Fibroblast of the conjunctiva (primary cell): Measurements from ENCODE around the gene P4HA2.
"Not testable (repeated sequence)": the region's sequence is repeated elsewhere in the genome, so short reads cannot be mapped to it uniquely, and the experiment has no call there.

Experiments used
- DNase-seq: peaks from one replicate; pipeline ENCODE4 v3.0.0-alpha.2; 2010; ENCODE audit warnings: low read depth

The P4HA2 gene

DNA sequence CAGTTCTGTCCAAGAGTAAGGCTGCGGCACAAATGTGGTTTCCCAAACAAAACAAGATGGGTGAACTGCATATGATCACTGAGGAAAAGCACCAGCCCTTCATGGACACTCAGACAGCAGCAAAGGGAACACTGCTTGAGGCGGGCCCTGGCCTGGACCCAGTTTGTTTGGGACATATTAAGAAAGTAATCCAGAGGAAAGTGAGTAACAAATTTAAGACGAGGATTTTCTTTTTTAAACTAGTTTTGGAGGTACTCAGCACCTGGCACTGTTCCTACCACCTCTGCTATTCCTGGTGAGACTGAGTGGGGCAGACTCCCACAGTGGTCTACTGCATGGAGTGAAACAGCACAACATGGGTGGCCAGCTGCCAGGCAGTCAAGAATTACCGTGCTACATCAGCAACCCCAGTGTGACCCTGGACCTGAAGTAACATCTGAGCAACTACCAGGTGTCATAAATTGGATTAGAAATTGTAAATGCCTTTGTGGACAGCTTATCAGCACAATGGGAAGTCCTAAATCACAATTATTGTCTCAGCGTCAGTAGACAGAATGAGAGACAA, 28.5 kb downstream of the P4HA2 start:
- DNase-seq = no peak

DNA sequence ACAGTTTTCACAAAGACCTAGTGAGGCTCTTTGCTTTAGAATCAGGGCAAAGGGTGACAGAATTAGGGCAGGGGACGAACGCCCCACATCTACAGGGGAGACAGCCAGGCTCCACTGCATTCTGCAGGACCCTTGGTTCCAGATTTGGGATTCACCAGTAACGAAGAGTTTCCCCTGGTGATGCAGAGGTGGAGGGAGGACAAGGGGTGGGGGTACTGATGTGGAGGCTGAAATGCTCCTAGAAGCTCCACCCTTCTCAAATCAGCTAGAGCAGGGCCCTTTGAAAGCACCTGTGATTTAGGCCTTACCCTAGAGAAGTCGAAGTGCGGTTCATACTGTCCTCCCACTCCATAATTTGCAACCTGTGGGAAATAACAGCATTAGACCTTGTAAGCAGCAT, 29.1 kb downstream of the P4HA2 start:
- DNase-seq = no peak

DNA sequence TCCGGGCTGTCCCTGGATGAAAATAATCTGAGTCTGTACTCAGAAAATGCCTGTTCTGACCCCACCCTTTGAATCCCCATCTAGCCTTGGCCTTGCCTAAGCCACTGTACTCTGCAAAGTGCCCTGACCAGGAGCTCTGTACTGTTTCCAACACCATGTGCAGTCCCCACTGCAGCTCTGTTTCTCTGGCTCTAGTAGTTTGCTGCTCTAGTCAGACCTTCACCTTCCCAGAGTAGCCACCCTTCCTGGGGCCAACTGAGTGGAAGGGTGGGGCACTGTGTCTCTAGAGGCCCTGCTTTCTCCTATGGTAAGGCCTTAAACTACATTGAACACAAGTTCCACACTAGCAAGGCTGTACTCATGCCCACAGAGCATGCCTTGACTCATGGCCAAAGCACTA, 31.9 kb downstream of the P4HA2 start:
- no peak for DNase-seq

DNA sequence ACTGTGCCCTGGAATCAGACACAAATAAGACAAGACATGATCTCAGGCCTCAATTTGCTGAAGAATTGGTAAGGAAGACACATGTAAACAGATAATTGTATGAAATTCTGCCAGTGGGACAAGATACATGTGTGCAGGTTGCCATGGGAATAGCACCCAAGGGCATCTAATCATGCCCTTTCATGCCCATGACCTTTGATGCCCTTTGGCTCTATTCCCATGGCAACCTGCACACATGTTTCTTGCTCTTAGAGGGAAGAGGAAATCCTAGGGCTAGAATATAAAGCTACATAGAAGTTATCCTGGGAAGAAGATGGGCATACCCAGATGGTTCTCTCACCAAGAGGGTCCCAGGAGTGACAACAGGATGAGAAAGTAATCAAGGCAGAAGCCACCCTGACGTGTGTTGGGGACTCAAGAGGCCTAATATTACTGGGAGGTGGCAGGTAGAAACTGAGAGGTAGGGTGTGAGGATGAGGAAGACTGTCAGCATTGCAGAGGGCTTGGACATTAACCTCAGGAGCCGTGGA, 34.4 kb downstream of the P4HA2 start:
- no peak for DNase-seq

DNA sequence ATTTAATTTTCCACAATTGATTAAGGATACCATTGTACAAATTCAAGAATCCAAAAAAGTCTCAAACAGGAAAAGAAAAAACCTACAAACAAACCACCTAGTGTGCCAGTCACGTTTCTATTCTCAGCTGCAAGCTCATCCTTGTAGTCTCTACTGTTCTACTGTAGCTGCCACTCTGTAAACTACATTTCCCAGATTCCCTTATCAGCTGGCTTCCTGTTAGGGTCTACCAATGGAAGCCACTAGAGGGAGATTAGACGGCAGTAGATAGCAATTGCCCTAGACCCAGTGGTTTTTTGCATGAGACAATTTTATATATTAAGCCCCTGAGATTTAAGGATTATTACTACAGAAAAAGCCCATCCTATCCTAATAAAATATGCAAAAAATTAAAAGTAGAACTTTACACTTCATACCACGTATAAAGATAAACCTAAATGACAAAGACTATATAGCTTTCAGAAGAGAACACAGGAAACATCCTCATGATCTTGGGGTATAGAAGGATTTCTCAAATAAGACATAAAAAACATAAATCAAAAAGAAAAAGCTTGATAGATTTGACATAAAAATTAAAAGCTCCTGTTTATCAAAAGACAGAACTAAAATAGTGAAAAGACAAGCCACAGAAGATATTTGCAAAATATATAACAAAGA, 37.4 kb downstream of the P4HA2 start:
- peak; percentile 70 for DNase-seq

DNA sequence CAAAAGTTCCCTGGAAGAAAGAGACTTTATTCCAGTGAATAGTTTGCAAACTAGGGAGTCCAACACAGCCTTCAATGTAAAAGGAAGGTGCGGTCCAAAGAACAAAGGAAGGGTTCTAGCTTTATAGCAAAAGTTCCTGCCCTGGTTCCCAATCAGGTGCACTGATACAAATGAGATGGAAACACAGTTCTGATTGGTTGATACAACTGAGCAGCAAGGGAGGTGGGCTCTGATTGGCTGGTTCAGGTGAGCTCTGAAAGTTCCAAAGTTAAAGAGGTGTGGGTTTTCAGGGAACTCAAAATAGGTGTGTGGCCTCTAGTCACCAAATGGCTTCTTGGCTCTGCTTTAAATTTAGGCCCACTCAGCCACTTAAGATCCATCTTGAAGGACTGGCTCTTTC, 43.1 kb downstream of the P4HA2 start:
- DNase-seq = no peak

DNA sequence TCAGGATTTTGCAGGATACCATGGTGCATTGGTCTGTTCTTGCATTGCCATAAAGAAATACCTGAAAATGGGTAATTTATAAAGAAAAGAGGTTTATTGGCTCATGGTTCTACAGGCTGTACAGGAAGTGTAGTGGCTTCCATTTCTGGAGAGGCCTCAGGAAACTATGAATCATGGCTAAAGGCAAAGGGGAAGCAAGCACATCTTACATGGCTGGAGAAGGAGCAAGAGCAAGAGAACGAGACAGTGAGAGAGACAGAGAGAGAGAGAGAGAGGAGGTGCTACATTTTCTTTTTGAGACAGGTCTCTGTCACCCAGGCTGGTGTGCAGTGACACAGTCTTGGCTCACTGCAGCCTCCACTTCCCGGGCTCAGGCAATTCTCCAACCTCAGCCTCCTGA, 43.9 kb downstream of the P4HA2 start:
- DNase-seq = no peak

DNA sequence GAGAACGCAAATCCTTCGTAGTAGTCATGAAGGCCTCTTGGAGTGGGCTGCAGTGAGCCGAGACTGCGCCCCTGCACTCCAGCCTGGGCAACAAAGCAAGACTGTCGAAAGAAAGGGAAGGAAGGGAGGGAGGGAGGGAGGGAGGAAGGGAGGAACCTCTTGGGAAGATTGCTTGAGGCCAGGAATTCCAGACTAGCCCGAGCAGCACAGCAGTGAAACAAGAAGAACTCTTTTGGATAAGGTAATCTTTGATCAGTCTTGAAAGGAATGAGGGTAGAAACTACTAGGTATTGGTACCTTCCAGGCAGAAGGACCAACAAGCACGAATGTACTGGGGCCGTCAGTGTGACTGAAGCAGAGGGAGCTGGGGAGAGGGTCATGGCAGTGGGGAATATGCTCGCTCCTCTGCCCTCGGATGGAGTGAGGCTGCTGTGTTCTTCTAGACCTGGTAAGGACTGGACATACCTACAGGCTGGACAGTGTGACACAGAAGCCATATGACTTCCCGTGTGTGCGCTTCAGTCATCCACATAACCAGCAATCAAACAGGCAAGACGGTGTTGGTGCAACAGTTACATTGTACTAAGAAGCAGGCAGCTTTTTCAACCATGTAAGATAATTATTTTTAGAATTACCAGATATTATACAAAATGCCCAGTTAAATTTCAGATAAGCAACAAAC, 45.2 kb downstream of the P4HA2 start:
- DNase-seq = no peak

DNA sequence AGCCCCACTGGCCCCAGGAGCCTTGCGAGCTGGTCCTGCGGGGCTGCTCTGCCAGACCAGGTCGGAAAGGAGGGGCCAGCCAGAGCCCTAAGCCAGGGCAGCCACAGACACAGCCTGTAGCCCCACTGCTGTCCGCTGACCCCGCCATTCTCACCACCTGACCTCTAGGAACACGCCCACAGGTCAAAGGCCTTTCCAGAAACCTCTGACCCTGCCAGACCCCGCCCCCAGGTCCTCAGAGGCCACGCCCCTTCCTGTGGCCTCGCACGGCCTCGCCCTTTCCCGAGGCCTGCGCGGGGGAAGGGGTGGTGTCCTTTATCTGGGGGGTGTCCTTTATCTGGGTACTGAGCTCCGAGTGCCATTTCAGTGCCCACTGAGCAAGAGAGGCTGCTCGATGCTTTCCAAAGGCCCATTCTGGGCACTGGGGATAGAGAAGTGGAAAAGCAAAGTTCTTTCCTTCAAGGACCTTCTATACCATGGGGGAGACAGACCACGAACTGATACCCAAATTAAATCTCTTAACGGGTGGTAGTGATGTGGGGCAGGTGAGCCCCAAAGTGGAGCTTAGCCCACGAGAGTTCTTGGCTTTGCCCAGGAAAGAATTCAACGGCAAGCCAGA, 46.5 kb downstream of the P4HA2 start:
- DNase-seq = no peak

DNA sequence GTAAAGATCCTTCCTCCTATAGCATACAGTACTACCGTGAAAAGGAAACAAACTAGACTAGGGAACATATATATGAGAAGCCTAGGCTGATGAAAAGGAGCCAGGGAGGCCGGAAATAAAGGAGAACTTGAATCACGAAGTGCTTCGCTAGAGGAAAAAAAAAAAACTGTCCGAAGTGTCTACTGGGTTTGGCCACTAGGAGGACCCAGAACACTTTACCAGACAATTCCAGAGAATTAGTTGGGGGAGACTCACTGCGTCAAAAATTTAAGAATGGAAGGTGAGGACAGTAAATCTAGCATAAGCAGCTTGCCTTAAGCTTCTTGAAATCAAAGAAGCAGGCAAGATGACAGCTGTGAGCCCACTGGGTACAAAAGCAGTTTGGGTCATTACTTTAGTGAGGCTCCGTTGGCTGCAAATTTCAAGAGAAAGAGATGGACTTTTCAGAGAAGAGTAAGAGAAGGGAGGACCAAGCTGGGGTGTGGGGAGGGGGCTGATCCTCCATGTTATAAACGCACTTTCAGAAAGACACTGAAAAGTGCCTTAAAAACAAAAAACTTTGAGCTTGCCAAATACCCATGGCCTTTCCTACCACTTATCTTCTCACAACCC, 47.4 kb downstream of the P4HA2 start:
- DNase-seq = peak; percentile 62

DNA sequence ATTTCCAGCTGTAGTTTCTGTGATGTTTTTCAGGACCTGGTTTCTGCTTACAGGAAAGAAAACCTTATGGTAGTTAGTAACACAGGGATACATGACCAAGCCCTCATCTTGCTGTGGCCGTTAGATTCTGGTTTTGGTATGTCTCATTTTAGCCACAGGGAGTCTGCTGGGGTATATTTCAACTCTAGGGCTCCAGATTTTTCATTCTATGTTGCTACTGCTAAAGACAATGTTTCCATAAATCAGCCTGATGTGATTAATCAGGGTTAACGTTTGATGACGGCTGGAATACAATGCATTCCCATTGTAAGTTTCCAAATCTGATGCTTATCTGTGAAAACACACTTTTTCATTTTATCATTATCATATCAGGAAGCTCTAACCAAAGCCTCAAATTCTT, 48.2 kb downstream of the P4HA2 start:
- DNase-seq = no peak

DNA sequence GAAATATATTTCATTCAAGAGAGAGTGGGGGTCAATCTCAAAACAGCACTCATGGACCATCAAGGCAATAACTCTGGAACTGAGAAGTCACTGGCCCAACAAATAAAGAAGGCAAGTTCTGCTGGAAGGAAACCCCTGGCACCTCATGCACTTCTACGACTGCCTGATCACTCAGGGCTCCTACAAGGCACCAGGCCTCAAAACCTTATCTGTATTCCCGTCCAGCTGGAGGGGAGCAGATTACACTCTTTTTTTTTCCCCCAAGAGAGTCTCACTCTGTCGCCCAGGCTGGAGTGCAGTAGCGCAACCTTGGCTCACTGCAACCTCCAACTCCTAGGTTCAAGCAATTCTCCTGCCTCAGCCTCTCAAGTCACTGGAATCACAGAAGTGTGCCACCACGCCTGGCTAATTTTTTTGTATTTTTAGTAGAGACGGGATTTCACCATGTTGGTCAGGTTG, 49.9 kb downstream of the P4HA2 start:
- DNase-seq = no peak

DNA sequence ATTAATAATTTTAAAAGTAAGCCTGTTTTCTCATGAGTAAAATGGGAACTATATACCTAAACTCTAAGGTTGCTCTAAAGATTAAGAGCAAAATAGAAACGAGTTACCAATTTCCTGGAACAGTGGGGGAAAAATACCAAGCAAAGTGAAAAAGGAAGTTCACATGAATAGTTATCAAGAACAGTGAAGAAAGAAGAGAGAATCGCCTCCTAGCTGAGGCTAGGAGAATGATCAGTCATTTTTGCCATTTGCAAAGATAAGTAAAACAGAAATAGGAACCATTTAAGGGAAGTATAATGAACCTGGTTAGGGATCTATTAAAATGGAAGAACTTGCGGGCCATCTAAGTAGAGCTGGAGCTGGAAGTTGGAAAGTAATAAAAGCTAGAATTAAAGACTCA, 50.7 kb downstream of the P4HA2 start:
- DNase-seq = no peak

DNA sequence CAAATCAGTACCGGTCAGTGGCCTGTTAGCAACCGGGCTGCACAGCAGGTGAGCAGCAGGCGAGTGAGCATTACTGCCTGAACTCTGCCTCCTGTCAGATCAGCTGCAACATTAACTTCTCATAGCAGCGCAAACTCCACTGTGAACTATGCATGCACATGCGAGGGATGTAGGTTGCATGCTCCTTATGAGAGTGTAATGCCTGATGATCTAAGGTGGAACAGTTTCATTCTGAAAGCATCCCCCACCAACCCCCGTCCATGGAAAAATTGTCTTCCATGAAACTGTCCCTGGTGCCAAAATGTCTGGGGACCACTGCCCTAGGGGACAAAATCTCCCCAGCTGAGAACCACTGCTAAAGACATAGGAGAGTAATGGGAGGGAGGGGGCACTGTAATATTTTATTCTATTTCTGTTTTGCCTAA, 51.1 kb downstream of the P4HA2 start:
- DNase-seq = no peak

DNA sequence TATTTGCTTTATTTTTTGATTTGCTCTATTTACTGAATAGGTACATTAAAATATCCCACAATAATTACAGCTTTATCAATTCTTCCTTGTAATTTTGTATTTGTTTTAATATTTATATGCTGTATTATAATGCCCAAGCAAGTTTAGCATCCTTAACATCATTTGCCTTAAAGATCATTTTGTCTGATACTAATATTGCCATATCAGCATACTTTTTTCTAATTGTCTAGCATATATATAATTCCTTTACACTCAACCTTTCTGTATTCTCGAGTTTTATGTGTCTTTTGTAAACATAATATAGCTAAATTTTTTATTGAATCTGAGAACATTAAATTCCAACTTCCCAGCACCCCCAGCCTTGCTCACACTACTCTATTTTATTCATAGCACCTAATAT, 64.7 kb downstream of the P4HA2 start:
- DNase-seq = no peak

DNA sequence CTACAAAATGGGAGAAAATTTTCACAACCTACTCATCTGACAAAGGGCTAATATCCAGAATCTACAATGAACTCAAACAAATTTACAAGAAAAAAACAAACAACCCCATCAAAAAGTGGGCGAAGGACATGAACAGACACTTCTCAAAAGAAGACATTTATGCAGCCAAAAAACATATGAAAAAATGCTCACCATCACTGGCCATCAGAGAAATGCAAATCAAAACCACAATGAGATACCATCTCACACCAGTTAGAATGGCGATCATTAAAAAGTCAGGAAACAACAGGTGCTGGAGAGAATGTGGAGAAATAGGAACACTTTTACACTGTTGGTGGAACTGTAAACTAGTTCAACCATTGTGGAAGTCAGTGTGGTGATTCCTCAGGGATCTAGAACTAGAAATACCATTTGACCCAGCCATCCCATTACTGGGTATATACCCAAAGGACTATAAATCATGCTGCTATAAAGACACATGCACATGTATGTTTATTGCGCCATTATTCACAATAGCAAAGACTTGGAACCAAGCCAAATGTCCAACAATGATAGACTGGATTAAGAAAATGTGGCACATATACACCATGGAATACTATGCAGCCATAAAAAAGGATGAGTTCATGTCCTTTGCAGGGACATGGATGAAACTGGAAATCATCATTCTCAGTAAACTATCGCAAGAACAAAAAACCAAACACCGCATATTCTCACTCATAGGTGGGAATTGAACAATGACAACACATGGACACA, 65.9 kb downstream of the P4HA2 start:
- DNase-seq = not testable (repeated sequence)

DNA sequence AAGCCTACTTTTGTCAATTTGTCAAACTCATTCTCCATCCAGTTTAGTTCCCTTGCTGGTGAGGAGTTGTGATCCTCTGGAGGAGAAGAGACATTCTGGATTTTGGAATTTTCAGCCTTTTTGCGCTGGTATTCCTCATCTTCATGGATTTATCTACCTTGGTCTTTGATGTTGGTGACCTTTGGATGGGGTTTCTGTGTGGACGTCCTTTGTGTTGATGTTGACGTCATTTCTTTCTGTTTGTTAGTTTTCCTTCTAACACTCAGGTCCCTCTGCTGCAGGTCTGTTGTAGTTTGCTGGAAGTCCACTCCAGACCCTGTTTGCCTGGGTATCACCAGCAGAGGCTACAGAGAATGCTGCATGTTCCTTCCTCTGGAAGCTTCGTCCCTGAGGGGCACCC, 71.2 kb downstream of the P4HA2 start:
- DNase-seq = no peak

DNA sequence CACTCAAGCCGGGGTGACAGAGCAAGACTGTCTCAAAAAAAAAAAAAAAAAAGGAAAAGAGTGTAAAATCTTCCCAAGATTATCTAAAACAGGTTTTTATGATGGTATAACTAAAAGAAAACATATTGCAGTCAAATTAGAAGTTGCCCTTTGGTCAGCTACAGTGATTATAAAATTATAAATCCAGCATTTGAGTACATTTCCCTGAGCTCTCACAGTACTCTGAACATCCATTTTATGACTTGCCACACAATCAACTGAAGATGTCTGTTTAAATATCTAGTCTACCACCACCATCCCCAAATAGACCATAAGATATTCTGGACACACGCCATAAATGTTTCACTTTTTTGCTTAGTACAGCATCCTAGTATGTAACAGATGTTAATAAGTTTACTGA, 77.1 kb downstream of the P4HA2 start:
- DNase-seq = no peak

DNA sequence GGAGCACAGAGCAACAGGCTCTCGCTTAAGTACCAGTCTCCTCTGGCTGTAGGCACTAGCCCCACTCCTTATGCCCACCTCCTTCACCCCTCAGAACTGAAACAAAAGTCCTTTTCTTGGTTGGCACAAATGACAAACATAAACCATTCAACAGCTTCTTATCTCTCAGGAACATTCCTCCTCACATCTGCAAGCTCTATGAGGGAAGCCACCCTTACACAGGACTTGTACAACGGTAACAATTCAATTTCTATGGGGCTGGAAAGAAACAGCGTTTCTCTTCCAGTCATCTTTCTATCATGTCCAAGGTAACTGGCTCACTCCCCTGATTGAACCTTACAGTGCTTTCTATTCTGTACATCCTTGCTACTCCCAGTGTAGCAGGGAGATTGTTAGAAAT, 80.0 kb downstream of the P4HA2 start:
- no peak for DNase-seq

DNA sequence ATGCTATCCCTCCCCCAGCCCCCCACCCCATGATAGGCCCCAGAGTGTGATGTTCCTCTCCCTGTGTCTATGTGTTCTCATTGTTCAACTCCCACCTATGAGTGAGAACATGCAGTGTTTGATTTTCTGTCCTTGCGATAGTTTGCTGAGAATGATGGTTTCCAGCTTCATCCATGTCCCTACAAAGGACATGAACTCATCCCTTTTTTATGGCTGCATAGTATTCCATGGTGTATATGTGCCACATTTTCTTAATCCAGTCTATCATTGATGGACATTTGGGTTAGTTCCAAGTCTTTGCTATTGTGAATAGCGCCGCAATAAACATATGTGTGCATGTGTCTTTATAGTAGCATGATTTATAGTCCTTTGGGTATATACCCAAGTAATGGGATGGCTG, 82.3 kb downstream of the P4HA2 start:
- not testable (repeated sequence) for DNase-seq

DNA sequence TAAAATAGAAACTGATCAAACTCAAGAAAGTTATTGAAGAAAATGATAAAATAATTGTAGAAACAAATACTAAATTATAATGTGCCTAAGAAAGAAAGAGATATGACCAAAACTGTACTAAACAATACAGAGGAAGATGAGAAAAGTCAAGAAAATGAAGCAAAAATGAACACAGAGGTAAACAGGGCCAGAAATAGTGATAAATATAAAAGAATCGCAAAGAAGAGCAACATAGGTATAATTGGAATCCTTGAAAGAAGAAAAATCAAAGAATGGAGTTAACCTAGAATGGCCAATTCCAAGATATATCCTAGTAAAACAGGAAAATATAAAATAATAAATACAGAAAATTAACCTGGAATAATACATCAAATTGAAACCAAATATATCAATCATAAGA, 84.5 kb downstream of the P4HA2 start:
- no peak for DNase-seq

DNA sequence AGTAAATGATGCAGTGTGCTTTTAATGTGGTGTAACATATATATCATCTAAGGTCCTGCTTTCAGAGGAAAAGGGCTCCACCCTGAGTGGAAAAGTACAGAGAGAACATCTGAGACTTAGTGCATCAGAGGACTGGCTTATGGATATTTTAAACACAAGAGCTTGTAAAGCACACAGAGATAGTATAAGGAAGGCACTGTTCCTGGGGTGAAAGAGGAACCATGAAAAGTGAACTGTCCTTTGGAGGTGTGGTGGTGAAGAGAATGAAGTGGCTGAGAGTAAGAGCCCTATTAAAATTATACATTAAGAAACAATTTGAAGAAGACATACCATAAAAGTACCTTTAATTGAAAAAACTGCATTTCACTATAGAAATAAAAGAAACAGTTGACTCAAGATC, 85.2 kb downstream of the P4HA2 start:
- no peak for DNase-seq
